Measurements from ENCODE around the gene A1BG. TPM values are rescaled to one million over a fixed set of nuclear protein-coding genes. Genes with fewer than 3 reads are reported as not detected.
A peak's percentile ranks its signal among the peaks of the same experiment; 100 is the strongest.

A1BG gene
- total and polyA plus RNA-seq, 7 donors = 1.6 to 12.0 (median 5.2) TPM

DNA sequence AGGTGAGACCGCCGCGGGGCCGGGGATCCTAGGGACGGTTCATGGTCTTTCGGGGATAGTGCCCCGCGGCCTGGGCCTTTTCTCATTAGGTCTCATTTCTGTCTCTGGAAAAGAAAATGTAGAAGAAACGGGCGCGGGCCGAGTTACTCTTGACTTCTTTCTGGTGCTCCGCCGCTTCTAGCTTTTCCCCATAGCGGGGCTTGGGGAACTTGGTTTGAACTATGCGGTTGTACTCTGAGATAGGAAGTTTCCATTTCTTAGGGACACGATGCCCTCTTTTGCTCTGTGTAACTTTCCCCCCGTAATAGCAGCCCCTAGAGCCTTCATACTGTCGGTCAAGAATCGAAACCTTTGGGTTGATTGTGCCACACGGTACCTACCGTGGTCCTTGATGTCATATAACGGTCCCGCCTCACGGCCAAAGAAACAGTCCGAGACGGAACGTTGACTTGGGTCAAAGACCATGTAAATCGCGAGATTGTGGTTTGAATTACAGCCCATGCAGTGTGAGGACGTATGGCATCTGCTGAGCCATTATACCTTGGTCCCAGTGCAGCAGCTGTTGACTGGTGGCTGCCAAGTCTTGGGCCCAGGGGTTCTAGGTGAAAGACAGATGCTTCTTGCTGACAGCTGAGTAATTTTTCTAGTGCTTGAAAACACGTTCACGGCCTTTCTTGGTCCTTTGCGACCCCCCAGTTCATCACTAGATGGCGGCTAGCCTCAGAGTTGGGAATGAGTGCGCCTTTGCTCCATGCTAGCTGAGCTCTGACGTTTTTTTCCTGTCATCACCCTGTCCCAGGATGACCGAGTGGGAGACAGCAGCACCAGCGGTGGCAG lies 34.3 kb upstream of the A1BG start:
- Histone ChIP-seq H3K4me1 (peaks cover 30% of the 10 kb centered on the region), H3K27ac (peak overlapping the region; percentile 96), H3K4me3 (peak overlapping the region; percentile 91), H3K36me3 (ENCODE audit: insufficient read depth in 1 of 2, low read depth in 1 of 2) (peaks cover 3 to 41% of the 10 kb centered on the region in 2 donors), H3K27me3 (ENCODE audit: insufficient read depth in 3 of 3, low read length in 2 of 3) (no peaks in the 10 kb centered on the region), H3K9me3 (no peaks in the 10 kb centered on the region)
- ATAC-seq = peak in 2 of 4 donors; percentile 4 to 22
- TF ChIP-seq CTCF (IDR thresholded peaks at IDR 0.05) = no peak
- intact Hi-C loops (cut with DNase I) = no loop called here
- WGBS, 3 donors = 5 to 7% (median 6%) methylated on average over 39 of the region's 39 CpGs
- no peak for DNase-seq

GRCh38 chr19:58386576-58387337 lies 33.5 kb upstream of the A1BG start, which contains the start of gene RPS5:
Gene RPS5 (plus strand): TSS chr19:58387269. CDS start chr19:58388138, 869 bp downstream.
- intact Hi-C loops (cut with DNase I) = no loop called here
- ATAC-seq = peak; percentile 92 to 95 (median 94)
- Histone ChIP-seq H3K36me3 (ENCODE audit: insufficient read depth in 1 of 2, low read depth in 1 of 2) (peaks cover 3 to 36% of the 10 kb centered on the region in 2 donors), H3K9me3 (no peaks in the 10 kb centered on the region), H3K27me3 (ENCODE audit: insufficient read depth in 3 of 3, low read length in 2 of 3) (no peaks in the 10 kb centered on the region), H3K4me3 (peak within 1 kb of the TSS; percentile 91), H3K4me1 (peaks cover 34% of the 10 kb centered on the region), H3K27ac (peak within 1 kb of the TSS; percentile 96)
- no peak for TF ChIP-seq CTCF (IDR thresholded peaks at IDR 0.05)
- DNase-seq = peak; percentile 95 to 98
- 0 to 1% (median 0%) methylated on average over 64 of the region's 64 CpGs for WGBS, 3 donors

DNA sequence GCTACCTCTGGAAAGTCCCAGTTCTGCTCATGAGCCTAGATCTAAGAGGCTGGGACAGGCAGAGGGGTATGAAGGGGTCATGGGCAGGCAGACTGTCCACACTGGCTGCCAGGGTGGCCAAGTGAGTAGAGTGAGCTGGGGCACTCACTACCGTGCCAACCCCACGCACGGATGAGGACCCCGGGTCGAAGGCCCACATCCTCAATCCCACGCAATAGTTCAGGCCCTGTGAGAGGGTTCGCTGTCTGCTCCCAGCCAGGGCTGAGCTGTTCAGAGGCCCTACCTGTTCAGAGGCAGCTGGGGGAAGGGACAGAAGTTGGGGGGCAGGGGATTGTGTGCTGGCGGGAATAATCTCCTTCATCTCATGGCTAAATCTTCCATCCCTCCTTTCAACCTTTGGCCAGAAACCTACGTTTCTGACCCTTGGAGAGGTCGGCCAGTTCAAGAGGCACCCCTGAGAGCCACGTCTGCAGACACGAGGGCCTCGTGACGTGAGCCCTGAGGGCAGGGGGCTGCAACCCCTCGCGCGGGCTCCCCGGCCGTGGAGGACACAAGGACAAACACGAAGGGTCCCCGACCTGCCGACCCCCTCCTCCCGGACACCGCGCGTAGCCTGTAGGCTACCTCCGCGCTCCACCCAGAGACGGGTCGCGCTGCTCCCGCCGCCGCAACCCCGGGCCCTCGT lies 32.7 kb upstream of the A1BG start:
- no peaks in the 10 kb centered on the region for H3K9me3 ChIP-seq
- ATAC-seq (peak in 3 of 4 donors; percentile 6 to 31 (median 11)), DNase-seq (peak in 1 of 2 donors; percentile 44)
- H3K4me1 ChIP-seq = peaks cover 36% of the 10 kb centered on the region
- H3K4me3 ChIP-seq = peak overlapping the region; percentile 91
- peak overlapping the region; percentile 96 for H3K27ac ChIP-seq
- no peak for TF ChIP-seq CTCF (IDR thresholded peaks at IDR 0.05)
- H3K27me3 ChIP-seq (ENCODE audit: insufficient read depth in 3 of 3, low read length in 2 of 3) = no peaks in the 10 kb centered on the region
- WGBS, 3 donors = 9 to 11% (median 10%) methylated on average over 33 to 36 of the region's 36 CpGs
- intact Hi-C loops (cut with DNase I) = loop anchor here in 1 of 2 donors (2.0 kb wide), 1 partner anchor 15 kb away; no protein-coding TSS in a partner anchor
- peaks cover 3 to 29% of the 10 kb centered on the region in 2 donors for H3K36me3 ChIP-seq (ENCODE audit: insufficient read depth in 1 of 2, low read depth in 1 of 2)

- Histone ChIP-seq H3K9me3 (no peaks in the 10 kb centered on the region), H3K4me1 (peaks cover 36% of the 10 kb centered on the region), H3K27me3 (ENCODE audit: insufficient read depth in 3 of 3, low read length in 2 of 3) (no peaks in the 10 kb centered on the region), H3K4me3 (peak overlapping the region; percentile 91), H3K36me3 (ENCODE audit: insufficient read depth in 1 of 2, low read depth in 1 of 2) (peaks cover 3 to 22% of the 10 kb centered on the region in 2 donors), H3K27ac (peak overlapping the region; percentile 96)
- ATAC-seq (no peak), DNase-seq (peak in 1 of 2 donors; percentile 57)
- intact Hi-C loops (cut with DNase I) = loop anchor here in 1 of 2 donors (2.0 kb wide), 1 partner anchor 15 kb away; no protein-coding TSS in a partner anchor
- TF ChIP-seq CTCF (IDR thresholded peaks at IDR 0.05) = no peak
- 65 to 74% (median 71%) methylated on average over 9 of the region's 9 CpGs for WGBS, 3 donors
Measured at GRCh38 chr19:58385313-58385890, 32.1 kb upstream of the A1BG start.

Measured in psoas muscle (tissue), 8 donors.